HFF-Myc (cell line): ENCODE measurements around the gene TAS1R1.
"Not testable (repeated sequence)": the region's sequence is repeated elsewhere in the genome, so short reads cannot be mapped to it uniquely, and the experiment has no call there.

Experiments used
- DNase-seq: peaks from one replicate; pipeline ENCODE4 v3.0.0-alpha.2; 2011; ENCODE audit warnings: low read depth; ENCODE audit errors: extremely low read depth
- H3K4me3 ChIP-seq: replicated peaks from 2 replicates; pipeline ENCODE4 v1.5.1; 2011; ENCODE audit warnings: low read depth, mild to moderate bottlenecking, control low read depth, low read length
- CTCF ChIP-seq: IDR thresholded peaks from 2 replicates; pipeline ENCODE4 v1.5.1; 2012; ENCODE audit warnings: mild to moderate bottlenecking, low read depth, low read length, control low read depth; ENCODE audit errors: missing control alignments

TAS1R1 gene

GRCh38 chr1:6547301-6547700 lies 7.8 kb upstream of the TAS1R1 start:
- no peak for TF ChIP-seq CTCF
- H3K4me3 ChIP-seq, result no peak overlapping the region
- DNase-seq, result no peak

- peak within 1 kb of the TSS; percentile 100 for H3K4me3 ChIP-seq
- TF ChIP-seq CTCF, result peak; percentile 90
- DNase-seq, result peak; percentile 68
Measured at GRCh38 chr1:6554031-6554906, 838 bp upstream of the TAS1R1 start, which contains the start of gene NOL9. TSS of gene NOL9 (minus strand) at chr1:6554513. CDS start at chr1:6554502, 11 bp downstream.

GRCh38 chr1:6557597-6557996 lies 2.5 kb downstream of the TAS1R1 start:
- no peak for DNase-seq
- no peak for TF ChIP-seq CTCF
- no peak overlapping the region for H3K4me3 ChIP-seq

- not testable (repeated sequence) for DNase-seq, H3K4me3 ChIP-seq
Measured at GRCh38 chr1:6559161-6559560, 4.1 kb downstream of the TAS1R1 start.

GRCh38 chr1:6560267-6560666 lies 5.2 kb downstream of the TAS1R1 start:
- no peak overlapping the region for H3K4me3 ChIP-seq
- TF ChIP-seq CTCF, result no peak
- DNase-seq, result no peak

- TF ChIP-seq CTCF, result no peak
- H3K4me3 ChIP-seq, result no peak overlapping the region
- DNase-seq, result no peak
Measured at GRCh38 chr1:6569033-6569432, 13.9 kb downstream of the TAS1R1 start.

GRCh38 chr1:6570100-6570499 lies 15.0 kb downstream of the TAS1R1 start:
- no peak for DNase-seq
- TF ChIP-seq CTCF, result no peak
- no peak overlapping the region for H3K4me3 ChIP-seq
